ENCODE data around the gene LGI2. TPM values are rescaled to one million over a fixed set of nuclear protein-coding genes. Genes with fewer than 3 reads are reported as not detected.

Gene LGI2
- polyA plus RNA-seq, 1 of the 3 experiments (the other 2 are of a cell fraction), result not detected

DNA sequence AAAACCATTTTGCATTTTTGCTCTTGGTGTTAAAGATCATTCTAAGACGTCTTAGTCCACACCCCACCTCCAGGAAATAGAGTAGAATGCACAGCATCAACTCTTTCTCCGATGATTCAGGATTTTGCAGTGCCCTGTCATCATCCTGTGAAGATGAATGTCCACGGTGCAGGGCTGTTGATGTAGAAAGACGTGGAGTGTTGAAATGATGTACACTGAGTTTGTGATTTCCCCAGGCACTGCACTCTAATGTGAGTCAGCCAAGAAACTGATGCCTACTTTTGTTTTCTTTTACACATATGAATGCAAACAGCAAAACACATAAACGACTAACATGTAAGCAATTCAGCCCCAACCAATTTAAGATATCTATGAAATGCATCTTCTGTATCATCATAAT lies 10.5 kb downstream of the LGI2 start:
- ChIA-PET POLR2A (no interaction called here), CTCF (no interaction called here)
- WGBS (ENCODE audit: low lambda C conversion rate), result under 1% methylated on average over 5 of the region's 5 CpGs
- TF ChIP-seq, protein P1, sequence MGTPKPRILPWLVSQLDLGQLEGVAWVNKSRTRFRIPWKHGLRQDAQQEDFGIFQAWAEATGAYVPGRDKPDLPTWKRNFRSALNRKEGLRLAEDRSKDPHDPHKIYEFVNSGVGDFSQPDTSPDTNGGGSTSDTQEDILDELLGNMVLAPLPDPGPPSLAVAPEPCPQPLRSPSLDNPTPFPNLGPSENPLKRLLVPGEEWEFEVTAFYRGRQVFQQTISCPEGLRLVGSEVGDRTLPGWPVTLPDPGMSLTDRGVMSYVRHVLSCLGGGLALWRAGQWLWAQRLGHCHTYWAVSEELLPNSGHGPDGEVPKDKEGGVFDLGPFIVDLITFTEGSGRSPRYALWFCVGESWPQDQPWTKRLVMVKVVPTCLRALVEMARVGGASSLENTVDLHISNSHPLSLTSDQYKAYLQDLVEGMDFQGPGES (IDR thresholded peaks at IDR 0.05; ENCODE audit: low read depth, low read length), result no peak
- TF ChIP-seq CHD2 (IDR thresholded peaks at IDR 0.05; ENCODE audit: low read length, partially characterized antibody) (no peak), RFX5 (IDR thresholded peaks at IDR 0.05; ENCODE audit: low read length) (no peak), EZH2phosphoT487 (IDR thresholded peaks at IDR 0.05; ENCODE audit: borderline replicate concordance, low read depth) (no peak), MEF2A (IDR thresholded peaks at IDR 0.05; ENCODE audit: borderline replicate concordance, low read depth) (no peak), NRF1 (IDR thresholded peaks at IDR 0.05; ENCODE audit: low read depth, low read length) (no peak), TEAD4 (IDR thresholded peaks at IDR 0.05; ENCODE audit: borderline replicate concordance, insufficient read depth) (no peak), FOXJ3 (CRISPR knock-in tag; IDR thresholded peaks at IDR 0.05) (no peak), YY1 (IDR thresholded peaks at IDR 0.05; ENCODE audit: low read depth) (no peak), ELF1 (IDR thresholded peaks at IDR 0.05) (no peak), FOXM1 (IDR thresholded peaks at IDR 0.05; ENCODE audit: low read depth) (no peak), TAF1 (IDR thresholded peaks at IDR 0.05; ENCODE audit: borderline replicate concordance, low read depth, low read length) (no peak), RCOR1 (IDR thresholded peaks at IDR 0.05; ENCODE audit: low read length) (no peak), RXRA (IDR thresholded peaks at IDR 0.05; ENCODE audit: borderline replicate concordance, low read depth) (no peak)
- TF ChIP-seq, protein P2, sequence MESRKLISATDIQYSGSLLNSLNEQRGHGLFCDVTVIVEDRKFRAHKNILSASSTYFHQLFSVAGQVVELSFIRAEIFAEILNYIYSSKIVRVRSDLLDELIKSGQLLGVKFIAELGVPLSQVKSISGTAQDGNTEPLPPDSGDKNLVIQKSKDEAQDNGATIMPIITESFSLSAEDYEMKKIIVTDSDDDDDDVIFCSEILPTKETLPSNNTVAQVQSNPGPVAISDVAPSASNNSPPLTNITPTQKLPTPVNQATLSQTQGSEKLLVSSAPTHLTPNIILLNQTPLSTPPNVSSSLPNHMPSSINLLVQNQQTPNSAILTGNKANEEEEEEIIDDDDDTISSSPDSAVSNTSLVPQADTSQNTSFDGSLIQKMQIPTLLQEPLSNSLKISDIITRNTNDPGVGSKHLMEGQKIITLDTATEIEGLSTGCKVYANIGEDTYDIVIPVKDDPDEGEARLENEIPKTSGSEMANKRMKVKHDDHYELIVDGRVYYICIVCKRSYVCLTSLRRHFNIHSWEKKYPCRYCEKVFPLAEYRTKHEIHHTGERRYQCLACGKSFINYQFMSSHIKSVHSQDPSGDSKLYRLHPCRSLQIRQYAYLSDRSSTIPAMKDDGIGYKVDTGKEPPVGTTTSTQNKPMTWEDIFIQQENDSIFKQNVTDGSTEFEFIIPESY (IDR thresholded peaks at IDR 0.05; ENCODE audit: borderline replicate concordance, low read depth), result no peak
- TF ChIP-seq, protein P3, sequence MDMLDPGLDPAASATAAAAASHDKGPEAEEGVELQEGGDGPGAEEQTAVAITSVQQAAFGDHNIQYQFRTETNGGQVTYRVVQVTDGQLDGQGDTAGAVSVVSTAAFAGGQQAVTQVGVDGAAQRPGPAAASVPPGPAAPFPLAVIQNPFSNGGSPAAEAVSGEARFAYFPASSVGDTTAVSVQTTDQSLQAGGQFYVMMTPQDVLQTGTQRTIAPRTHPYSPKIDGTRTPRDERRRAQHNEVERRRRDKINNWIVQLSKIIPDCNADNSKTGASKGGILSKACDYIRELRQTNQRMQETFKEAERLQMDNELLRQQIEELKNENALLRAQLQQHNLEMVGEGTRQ (IDR thresholded peaks at IDR 0.05; ENCODE audit: borderline replicate concordance, low read depth, low read length), result no peak
- TF ChIP-seq, protein P4, sequence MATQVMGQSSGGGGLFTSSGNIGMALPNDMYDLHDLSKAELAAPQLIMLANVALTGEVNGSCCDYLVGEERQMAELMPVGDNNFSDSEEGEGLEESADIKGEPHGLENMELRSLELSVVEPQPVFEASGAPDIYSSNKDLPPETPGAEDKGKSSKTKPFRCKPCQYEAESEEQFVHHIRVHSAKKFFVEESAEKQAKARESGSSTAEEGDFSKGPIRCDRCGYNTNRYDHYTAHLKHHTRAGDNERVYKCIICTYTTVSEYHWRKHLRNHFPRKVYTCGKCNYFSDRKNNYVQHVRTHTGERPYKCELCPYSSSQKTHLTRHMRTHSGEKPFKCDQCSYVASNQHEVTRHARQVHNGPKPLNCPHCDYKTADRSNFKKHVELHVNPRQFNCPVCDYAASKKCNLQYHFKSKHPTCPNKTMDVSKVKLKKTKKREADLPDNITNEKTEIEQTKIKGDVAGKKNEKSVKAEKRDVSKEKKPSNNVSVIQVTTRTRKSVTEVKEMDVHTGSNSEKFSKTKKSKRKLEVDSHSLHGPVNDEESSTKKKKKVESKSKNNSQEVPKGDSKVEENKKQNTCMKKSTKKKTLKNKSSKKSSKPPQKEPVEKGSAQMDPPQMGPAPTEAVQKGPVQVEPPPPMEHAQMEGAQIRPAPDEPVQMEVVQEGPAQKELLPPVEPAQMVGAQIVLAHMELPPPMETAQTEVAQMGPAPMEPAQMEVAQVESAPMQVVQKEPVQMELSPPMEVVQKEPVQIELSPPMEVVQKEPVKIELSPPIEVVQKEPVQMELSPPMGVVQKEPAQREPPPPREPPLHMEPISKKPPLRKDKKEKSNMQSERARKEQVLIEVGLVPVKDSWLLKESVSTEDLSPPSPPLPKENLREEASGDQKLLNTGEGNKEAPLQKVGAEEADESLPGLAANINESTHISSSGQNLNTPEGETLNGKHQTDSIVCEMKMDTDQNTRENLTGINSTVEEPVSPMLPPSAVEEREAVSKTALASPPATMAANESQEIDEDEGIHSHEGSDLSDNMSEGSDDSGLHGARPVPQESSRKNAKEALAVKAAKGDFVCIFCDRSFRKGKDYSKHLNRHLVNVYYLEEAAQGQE (IDR thresholded peaks at IDR 0.05; ENCODE audit: low read depth, low read length), result no peak
- TF ChIP-seq, protein P5, sequence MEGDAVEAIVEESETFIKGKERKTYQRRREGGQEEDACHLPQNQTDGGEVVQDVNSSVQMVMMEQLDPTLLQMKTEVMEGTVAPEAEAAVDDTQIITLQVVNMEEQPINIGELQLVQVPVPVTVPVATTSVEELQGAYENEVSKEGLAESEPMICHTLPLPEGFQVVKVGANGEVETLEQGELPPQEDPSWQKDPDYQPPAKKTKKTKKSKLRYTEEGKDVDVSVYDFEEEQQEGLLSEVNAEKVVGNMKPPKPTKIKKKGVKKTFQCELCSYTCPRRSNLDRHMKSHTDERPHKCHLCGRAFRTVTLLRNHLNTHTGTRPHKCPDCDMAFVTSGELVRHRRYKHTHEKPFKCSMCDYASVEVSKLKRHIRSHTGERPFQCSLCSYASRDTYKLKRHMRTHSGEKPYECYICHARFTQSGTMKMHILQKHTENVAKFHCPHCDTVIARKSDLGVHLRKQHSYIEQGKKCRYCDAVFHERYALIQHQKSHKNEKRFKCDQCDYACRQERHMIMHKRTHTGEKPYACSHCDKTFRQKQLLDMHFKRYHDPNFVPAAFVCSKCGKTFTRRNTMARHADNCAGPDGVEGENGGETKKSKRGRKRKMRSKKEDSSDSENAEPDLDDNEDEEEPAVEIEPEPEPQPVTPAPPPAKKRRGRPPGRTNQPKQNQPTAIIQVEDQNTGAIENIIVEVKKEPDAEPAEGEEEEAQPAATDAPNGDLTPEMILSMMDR (IDR thresholded peaks at IDR 0.05), result no peak
- TF ChIP-seq, protein P6, sequence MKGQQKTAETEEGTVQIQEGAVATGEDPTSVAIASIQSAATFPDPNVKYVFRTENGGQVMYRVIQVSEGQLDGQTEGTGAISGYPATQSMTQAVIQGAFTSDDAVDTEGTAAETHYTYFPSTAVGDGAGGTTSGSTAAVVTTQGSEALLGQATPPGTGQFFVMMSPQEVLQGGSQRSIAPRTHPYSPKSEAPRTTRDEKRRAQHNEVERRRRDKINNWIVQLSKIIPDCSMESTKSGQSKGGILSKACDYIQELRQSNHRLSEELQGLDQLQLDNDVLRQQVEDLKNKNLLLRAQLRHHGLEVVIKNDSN (IDR thresholded peaks at IDR 0.05; ENCODE audit: borderline replicate concordance, low read depth), result no peak
- Histone ChIP-seq H3K79me2 (ENCODE audit: insufficient read depth) (no peaks in the 10 kb centered on the region), H3K27ac (ENCODE audit: low read depth in 2 of 2, low read length in 1 of 2) (no peak overlapping the region), H3K9me3 (no peaks in the 10 kb centered on the region), H3F3A (replicated peaks; ENCODE audit: insufficient read depth) (no peaks in the 10 kb centered on the region), H3K4me1 (ENCODE audit: control insufficient read depth in 1 of 2, insufficient read depth in 2 of 2, low read depth in 1 of 2, low read length in 1 of 2) (0 out of 4 replicates have a peak, but pooled peaks cover 0 to 4% of the 10 kb centered on the region in 2 experiments), H3K27me3 (ENCODE audit: insufficient read depth) (peaks cover 19% of the 10 kb centered on the region), H4K20me1 (ENCODE audit: insufficient read depth) (no peaks in the 10 kb centered on the region), H3K9ac (no peak overlapping the region), H3K4me3 (ENCODE audit: low read depth in 2 of 2, low read length in 1 of 2) (no peak overlapping the region), H3K36me3 (replicated peaks in 1 of 2; ENCODE audit: control insufficient read depth in 1 of 2, insufficient read depth in 2 of 2, low read length in 1 of 2) (no peaks in the 10 kb centered on the region), H2AFZ (ENCODE audit: low read depth) (no peak overlapping the region), H3K9me2 (no peaks in the 10 kb centered on the region), H3K4me2 (no peak overlapping the region)
- no peak for DNase-seq

Data from SK-N-SH (cell line).